Activated T-helper 1 cell treated with Interleukin-2 at 50 U/mL for 16 hours (primary cell): ENCODE measurements around the gene SPNS3.

ENCODE experiments used
- DNase-seq: peaks from one replicate; pipeline ENCODE4 v3.0.0-alpha.2; 2020; ENCODE audit warnings: low read depth

SPNS3 gene

GRCh38 chr17:4508207-4508606 is 74.5 kb downstream of the SPNS3 start:
- no peak for DNase-seq

GRCh38 chr17:4509401-4509800 is 75.7 kb downstream of the SPNS3 start:
- DNase-seq: no peak

GRCh38 chr17:4509923-4510617 is 76.3 kb downstream of the SPNS3 start:
- no peak for DNase-seq

- no peak for DNase-seq
These were observed 76.8 kb downstream of the SPNS3 start for GRCh38 chr17:4510618-4510941.

- DNase-seq: no peak
These were observed 77.6 kb downstream of the SPNS3 start for GRCh38 chr17:4511199-4511932.

- DNase-seq: no peak
These were observed 78.7 kb downstream of the SPNS3 start for GRCh38 chr17:4512156-4513112.

GRCh38 chr17:4513113-4514032 is 79.6 kb downstream of the SPNS3 start:
- DNase-seq: no peak

GRCh38 chr17:4514206-4514605 is 80.5 kb downstream of the SPNS3 start:
- no peak for DNase-seq

- DNase-seq: no peak
These were observed 81.0 kb downstream of the SPNS3 start for GRCh38 chr17:4514779-4515178.

GRCh38 chr17:4515501-4515900 is 81.8 kb downstream of the SPNS3 start:
- no peak for DNase-seq

- no peak for DNase-seq
These were observed 83.0 kb downstream of the SPNS3 start for GRCh38 chr17:4516735-4517134.

- no peak for DNase-seq
These were observed 85.2 kb downstream of the SPNS3 start for GRCh38 chr17:4518901-4519300.

- DNase-seq: no peak
These were observed 85.6 kb downstream of the SPNS3 start for GRCh38 chr17:4519361-4519788.

GRCh38 chr17:4520060-4520893 is 86.5 kb downstream of the SPNS3 start:
- DNase-seq: no peak

- no peak for DNase-seq
These were observed 87.3 kb downstream of the SPNS3 start for GRCh38 chr17:4520894-4521600.

GRCh38 chr17:4522661-4523060 is 88.9 kb downstream of the SPNS3 start:
- no peak for DNase-seq

GRCh38 chr17:4523946-4524345 is 90.2 kb downstream of the SPNS3 start:
- no peak for DNase-seq

- no peak for DNase-seq
These were observed 92.1 kb downstream of the SPNS3 start for GRCh38 chr17:4525691-4526397.

- no peak for DNase-seq
These were observed 93.4 kb downstream of the SPNS3 start for GRCh38 chr17:4527134-4527533.
